HG03520 (cell line): ENCODE results near the gene PHACTR1.

ENCODE experiments used
- ATAC-seq: cut with Tn5 transposase; IDR thresholded peaks from one replicate; pipeline ENCODE4 v1.9.1; 2021; ENCODE audit warnings: mild to moderate bottlenecking, moderate library complexity; ENCODE audit not compliant: unreplicated experiment

PHACTR1 gene

DNA sequence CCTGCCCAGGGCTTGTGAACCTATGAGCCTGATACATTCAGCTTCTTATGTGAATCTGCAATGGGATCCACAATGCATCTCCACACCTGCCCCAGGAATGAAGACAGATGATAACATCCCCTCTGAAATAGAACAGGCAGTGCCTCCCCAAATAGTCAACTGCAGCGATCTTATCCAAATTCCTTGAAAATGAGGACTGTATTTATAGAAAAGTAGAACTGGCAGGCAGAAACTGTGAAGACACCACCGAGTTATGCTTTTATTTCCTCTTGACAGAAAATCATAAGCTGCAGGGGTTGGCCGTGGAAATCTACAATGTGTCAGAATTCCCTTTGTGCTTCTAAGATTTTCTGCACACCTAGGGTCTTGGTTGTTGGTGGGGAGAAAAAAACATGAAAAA is 341.5 kb downstream of the PHACTR1 start:
- no peak for ATAC-seq

DNA sequence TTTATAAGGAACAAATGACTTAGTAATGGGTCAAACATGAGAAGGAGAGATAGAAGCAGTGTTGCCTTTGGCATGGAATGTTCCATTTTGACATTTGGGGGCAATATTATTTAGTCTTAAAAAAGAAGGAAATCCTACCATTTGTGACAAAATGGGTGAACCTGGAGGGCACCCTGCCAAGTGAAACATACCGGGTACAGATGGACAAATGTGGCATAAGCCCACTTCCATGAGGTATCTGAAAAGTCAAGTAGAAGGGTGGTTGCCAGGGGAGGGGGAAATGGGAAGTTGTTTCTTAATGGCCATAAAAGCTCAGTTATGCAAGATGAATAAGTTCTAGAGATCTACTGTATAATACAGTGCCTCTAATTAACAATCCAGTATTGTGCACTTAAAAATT is 342.5 kb downstream of the PHACTR1 start:
- ATAC-seq: no peak

DNA sequence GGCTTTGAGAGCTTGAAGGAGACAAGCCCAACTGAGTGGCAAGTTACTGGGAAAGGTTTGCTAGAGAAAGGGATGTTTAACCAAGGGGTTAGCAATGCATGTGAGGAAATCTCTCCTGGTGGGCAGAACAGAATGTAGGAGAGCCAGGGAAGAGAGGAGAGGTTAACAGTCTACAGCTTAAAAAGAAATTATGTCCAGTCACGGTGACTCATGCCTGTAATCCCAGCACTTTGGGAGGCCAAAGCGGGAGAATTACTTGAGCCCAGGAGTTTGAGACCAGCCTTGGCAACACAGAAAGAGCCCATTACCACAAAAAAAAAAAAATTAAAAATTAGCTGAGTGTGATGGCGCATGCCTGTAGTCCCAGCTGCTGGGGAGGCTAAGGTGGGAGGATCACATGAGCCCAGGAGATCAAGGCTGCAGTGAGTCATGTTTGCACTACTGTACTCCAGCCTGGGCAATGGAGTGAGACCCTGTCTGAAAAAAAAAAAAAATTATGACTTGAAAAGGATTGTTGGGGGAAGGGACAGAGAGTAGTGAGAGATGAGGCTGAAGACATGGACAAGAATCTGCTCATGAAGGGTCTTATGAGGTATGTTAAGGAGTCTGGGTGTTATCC is 346.8 kb downstream of the PHACTR1 start:
- no peak for ATAC-seq

DNA sequence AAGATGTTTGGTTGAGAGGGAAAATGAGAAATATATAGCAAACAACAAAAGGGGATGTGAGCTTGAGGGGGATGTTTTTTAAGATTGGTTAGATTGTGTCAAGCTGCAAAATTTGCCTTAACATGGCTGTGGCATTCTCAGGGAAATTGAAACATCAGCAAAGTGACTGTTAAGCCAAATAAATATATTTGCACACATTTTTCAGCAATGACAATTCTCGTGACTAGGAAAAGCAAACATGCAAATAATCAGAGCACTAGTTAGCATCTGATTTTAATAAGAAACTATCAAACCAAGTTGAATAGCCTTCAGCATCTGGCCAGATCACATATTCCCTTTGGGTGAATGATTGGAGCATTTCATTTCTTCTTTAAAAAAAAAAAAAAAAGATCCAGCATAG is 349.0 kb downstream of the PHACTR1 start:
- ATAC-seq: no peak

DNA sequence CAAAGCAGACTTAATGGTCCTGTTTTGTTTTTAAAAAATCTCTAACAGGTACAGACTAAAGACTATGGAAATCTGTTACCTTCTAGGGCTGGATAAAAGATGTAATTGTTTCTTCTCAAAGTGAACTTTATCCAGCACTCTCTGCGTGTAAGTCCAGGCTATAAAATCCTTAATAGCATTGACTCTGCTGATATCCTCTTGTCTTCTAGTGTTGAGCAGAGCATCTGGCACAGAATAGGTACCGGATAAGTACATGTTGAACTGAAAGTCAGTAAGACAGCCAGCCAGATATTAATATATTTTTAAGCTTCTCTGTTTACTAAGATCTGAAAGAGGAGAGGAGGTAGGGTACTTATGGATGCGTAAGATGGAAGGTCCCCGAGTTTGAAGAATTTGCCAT is 349.5 kb downstream of the PHACTR1 start:
- no peak for ATAC-seq

DNA sequence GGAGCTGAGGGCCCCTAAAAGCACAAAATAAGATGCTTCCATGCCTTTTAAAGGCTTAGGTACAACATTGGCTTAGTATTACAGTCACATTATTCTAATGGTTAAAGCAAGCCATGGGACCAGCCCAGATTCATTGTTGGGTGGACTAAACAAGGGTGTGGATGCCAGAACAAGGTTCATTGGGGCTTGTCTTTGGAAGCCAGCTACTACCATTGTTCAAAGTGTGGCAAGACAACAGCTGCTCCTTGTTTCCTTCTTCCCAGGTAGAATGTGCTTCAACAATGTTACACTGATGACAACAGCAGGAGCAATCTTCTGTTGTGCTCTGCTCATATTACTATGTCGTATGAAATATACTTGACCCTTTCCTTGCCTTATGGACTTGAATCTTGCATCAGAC is 350.3 kb downstream of the PHACTR1 start:
- ATAC-seq: no peak

DNA sequence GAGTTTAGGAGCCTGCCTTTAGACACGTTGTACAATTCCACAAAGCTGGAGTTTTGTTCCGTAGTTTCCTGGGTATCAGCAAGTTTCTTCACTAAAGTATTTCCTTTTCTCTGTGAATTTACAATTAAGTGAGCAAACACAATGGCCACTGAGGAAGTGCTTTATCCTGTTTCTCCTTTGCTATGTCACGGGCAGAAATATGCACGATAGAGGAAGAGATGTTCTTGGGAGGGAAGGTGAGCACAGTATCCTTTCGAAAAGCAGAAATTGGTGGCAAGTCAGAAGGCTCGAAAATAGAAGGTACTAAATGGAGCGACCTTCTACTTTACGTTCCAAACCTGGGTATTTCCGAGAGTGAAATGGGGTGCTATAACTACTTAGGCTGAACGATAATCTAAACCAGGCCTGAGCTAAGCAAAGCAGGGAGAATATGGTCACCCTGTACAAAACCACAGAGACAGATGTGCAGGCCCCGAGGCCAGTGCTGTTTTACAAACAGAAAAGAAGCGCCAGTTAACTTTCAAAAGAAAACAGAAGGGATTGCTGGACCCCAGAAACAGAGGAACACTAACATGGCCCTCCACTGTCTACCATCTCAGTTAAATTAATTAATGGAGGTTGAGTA is 352.1 kb downstream of the PHACTR1 start:
- no peak for ATAC-seq

DNA sequence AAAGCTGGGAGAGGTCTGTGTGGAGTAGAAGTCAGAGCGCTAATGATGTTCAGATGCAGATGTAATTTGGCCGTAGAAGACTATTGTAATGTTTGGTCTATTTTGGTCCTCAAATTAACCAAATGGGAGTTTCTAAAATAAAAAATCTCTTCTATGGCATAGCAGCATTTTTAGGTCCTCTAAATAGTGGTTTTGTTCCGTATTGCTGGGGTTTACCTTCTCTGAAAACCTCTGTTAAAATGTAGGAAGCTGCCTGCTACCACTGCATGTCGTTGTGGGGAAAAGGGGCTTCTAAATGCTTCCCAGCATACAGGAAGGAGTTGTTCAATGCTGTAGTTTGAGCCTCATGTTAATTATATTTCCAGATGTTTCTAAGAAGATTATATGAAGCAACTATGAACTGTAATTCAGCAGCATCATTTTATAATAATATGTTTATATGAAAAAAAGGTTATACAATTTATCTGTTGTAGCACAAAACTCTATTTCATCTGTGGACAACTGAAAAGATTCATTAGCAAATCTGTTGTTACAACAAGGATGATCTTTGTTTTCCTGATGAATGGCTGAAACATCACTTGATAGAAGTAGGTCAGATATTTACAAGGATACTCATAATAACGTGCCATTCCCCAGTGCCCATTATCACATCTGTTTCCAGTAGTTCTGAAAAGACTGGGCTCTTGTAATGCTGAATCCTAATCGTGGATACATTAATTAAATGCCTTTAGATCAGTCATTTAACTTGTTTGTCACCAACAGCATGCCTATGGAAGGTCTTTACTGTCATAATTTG is 355.2 kb downstream of the PHACTR1 start:
- no peak for ATAC-seq

DNA sequence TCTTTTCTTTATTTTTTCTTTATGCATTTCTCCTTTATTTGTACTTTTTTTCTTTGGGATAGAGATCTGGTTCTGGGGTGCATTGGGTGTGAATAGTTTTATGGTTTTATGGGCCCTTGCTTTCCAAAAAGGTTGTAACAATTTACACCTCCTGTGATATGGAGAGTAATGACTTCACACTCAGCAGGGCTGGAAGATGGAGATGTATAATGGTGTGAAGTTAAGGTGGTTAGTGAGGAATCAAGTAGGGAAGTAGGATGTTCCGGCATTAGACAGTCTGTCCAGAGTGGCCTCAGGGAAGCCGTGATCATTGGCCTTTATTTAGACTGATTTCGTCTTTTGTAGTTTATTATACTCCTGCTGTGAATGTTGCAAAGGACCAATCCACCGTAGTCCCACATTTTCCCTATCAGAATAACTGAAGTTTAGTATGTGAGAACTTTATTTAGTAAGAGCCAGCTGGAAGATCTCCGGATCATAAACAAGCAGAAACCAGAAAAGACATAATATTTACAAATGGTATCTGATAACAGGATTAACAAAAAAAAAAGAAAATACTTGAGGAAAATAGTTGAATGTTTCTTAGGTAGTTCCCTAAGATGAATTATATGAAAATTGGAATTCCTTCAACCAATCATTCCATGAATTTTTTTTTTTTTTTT is 356.2 kb downstream of the PHACTR1 start:
- no peak for ATAC-seq

DNA sequence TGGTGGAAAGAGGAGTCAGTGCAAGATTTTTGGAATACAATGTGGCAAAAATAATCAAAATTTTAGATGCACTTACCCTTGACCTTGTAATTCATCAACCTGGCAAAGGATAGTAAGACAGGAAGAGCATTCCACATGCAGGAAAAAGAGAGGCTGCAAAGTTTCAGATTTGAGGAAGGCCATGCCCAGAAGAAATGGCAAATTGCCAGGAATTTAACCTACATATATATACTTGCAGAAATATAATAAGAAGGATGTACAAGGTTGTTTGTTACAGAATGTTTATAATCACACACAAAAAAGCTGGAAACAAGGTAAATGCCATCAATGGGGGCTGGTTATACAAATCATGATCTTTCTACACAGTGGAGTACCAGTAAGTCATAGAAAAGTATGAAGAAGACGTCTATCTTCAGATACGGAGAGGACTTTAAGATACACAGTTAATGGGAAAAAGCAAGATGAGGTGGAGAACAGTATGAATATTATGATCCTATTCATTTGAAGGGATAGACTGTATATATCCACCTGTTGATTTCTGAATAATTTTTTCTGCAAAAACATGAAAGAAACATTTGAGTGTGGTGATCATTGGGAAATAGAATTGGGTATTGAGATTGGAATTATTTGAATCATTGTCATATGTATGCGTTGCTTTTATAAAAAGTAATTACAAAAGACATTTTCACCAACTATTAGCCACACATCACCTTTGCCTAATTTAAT is 358.0 kb downstream of the PHACTR1 start:
- no peak for ATAC-seq

DNA sequence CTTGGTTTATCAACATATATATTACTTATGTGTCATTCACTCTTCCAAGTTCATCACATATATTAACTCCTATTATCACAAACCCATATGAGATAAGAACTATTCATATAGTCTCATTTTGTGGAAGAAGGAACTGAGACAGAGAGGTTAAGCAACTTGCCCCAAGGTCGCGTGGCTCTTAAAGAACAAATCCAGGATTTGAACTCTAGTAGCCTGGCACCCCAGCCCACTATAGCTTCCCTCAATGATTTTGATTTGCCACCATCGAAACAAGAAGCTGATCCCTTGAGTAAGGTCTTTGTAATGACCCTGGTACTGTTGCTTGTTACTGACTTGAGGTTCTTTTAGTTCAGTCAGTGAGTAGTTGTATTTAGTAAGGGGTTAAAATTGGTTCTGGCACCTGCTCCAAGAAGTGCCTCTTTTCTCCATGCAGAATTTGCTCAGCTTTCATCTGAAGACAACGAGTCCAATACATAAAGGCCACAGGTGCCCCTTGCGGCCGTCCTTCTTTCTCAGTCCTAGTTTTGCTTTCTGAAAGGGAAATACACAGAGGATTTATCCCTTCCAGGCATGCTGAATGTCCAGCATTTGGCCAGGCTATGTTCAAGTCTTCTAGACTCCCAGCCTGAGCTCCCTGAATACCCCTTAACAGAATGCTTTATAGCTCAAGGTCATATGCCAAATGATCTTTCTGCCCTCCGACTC is 358.7 kb downstream of the PHACTR1 start:
- no peak for ATAC-seq

DNA sequence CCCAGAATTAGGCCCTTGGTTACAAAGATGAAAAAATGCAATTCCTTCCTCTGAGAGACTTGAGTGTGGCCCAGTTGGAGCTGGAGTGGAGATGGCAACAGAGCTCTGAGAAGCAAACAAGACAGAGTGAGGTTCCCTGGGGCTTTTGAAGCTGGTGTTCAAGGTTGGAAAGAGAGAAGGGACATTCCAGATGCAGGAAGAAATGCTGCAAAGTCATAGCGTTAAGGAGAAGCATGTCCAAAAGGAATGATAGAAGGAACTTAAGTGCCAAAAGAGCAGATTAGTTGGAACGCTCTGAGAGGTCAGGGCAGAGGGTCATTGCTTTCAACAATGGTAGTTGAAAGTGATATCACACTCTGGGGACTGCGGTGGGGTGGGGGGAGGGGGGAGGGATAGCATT is 360.0 kb downstream of the PHACTR1 start:
- no peak for ATAC-seq

DNA sequence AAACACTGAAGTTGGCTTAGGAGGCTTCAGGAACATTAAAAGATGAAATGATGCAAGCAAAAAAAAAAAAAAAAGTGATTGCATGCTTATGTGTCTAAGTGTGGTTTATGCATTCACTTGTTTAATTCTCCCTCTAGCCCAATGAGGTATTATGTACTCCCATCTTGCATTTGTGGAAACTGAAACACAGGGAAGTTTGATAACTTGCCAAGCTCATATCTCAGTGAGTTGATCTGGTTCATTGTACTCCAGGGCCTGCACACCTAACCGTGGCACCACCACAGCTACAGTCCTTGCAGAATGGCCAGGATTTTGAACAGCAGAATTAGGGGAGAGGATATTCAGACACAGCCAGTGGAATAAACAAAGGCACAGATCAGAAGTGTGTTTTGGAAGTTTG is 360.6 kb downstream of the PHACTR1 start:
- ATAC-seq: no peak

DNA sequence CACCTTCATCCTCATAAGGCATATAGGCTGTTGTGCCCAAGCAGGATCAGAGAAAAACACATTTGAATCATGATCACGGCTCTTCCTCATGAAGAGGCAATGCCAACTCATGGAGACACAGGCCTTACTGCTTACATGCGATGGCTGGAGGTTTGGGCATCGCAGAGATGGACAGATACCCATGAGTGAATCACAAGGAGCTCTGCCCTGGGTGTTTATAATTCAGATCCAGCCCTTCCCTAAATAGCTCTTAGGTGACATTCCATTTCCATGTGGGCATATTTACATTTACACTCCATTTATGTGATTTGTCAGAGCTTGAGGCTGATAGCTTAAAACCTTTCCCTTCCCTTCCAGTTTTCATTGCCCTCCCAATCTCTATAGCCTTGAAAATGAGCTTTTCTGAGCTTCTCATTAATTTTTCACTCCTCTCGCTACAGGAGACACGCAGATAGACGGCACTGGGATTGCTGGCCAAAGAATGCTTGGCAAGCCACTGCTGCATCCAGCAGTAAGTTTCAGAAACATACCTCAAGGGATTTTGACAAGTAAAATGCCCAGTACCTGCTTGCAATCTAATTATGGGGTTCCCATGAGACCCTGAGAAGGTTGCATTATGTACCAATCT is 362.6 kb downstream of the PHACTR1 start:
- no peak for ATAC-seq

DNA sequence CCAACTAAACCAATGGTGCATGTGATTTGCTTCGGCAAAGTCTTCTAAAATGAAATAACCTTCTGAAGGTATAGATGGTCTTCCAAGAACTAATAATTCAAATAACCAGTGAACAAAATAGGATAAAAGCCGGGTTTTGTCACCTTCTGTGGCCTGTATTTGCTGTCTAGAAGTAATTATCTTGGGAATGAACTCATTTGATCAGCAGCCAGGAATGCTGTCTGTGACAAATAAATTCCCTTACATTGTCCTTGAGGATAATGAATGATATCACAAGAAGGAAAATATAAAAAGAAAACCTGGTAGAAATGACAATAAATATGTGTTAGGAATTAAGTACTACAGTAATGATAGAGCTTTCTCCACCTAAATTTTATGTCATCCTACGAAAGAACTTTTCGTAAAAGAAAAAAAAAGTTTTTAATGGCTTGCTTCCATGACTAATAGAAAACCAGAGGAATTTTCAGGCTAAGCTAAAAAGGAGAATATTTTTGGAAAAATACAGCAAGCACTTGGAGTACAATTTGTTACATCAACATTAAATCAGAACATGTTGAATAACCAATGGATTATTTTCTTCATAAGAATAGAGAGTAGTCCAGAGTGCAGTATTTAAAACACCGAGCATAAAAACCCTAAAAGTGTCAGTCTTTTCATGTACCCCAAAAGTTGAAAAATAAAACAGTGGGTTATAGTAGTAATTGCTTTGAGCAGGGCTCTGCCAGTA is 364.1 kb downstream of the PHACTR1 start:
- ATAC-seq: no peak

DNA sequence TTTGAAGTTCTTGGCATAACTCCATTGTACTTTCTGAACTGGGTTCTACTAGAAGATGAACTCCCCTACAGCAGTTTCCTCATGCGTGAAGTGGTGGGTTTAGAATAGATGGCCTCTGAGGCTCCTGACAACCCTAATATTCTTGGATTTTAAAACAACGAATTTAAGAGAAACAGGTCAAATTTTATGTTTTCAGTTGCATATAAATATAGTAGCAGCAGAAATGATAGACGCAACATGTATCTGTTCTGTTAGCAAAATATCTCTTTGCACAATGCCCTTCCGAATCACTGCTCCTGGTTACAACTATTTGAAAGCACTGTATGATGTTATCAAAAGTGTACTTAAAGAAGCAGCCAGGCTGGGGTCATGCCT is 364.6 kb downstream of the PHACTR1 start:
- no peak for ATAC-seq

DNA sequence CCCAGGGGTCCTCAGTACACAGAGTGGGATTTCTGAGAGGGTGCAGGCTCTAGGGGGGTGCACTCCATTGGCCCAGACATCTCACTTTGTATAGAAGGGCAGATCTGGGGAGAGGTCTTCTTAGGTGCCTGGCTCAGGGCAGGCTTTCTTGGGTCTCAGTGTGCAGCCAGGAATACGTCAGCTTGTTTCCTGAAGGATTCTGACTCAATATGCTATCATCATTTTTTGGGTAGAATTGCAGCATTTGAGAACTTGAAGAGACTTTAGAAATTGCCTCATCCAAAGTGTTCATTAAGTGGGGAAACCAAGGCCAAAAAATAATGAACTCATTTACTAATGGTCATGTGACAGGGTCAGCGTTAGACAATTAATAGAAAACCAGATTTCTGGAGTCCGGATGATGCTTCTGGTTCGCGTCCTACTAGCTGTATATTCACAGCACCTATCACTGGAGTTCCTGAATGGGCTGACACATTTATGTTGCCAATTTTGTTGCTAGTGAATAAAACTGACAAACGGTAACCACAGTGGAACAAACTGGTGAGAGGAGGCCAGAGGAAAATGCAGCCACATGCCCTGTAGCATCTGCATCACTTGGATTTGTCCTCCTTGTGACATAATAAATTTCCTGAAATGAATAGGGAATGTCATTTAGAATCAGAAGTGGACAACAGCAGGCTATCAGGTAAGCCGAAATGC is 372.9 kb downstream of the PHACTR1 start:
- ATAC-seq: no peak

DNA sequence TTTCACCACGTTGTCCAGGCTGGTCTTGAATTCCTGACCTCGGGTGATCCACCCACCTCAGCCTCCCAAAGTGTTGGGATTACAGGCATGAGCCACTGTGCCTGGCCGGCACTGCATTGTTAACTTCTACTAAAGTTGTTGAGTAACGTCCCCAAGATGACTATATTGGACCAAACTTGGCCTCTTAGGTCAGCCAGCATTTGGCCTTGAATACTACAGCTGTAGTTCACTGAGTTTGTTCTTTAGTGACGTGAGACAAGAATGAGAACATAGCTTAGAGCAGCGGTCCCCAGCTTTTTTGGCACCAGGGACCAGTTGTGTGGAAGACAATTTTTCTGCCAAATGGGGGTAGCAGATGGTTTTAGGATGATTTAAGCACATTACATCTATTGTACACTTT is 374.6 kb downstream of the PHACTR1 start:
- no peak for ATAC-seq
